Measurements from ENCODE around the gene CTDSP1. TPM values are rescaled to one million over a fixed set of nuclear protein-coding genes. Genes with fewer than 3 reads are reported as not detected.

The CTDSP1 gene
- polyA plus RNA-seq, 1 donor from 2014 or later = 0.97 TPM

- peaks cover 9% of the 10 kb centered on the region for H3K27me3 ChIP-seq (ENCODE audit: insufficient read depth, low read depth, low read length)
- no peaks in the 10 kb centered on the region for H3K9me2 ChIP-seq (ENCODE audit: insufficient read depth, low read length)
- no peaks in the 10 kb centered on the region for H4K20me1 ChIP-seq (ENCODE audit: insufficient read depth)
- no peak overlapping the region for H2AFZ ChIP-seq (ENCODE audit: low read depth, low read length)
- TF ChIP-seq EP300 (conservative IDR thresholded peaks at IDR 0.05; ENCODE audit: poor library complexity, severe bottlenecking) (no peak), TAF1 (IDR thresholded peaks at IDR 0.05; ENCODE audit: low read depth) (no peak), EZH2 (IDR thresholded peaks at IDR 0.05; ENCODE audit: borderline replicate concordance, insufficient read depth, low read length, poor library complexity, severe bottlenecking) (no peak), REST (IDR thresholded peaks at IDR 0.05; ENCODE audit: borderline replicate concordance) (no peak), MXI1 (conservative IDR thresholded peaks at IDR 0.05; ENCODE audit: poor library complexity, severe bottlenecking) (no peak), SMC3 (conservative IDR thresholded peaks at IDR 0.05; ENCODE audit: poor library complexity) (no peak), CTCF (IDR thresholded peaks at IDR 0.05; ENCODE audit: poor library complexity, severe bottlenecking) (no peak), RAD21 (conservative IDR thresholded peaks at IDR 0.05) (no peak), POLR2AphosphoS5 (IDR thresholded peaks at IDR 0.05) (no peak)
- no peak overlapping the region for H3K4me3 ChIP-seq (ENCODE audit: low read length)
- H3K79me2 ChIP-seq (replicated peaks; ENCODE audit: insufficient read depth, low read length) = no peaks in the 10 kb centered on the region
- no peaks in the 10 kb centered on the region for H3K9me3 ChIP-seq (ENCODE audit: low read length)
- no peak overlapping the region for H3K9ac ChIP-seq (ENCODE audit: low read length)
- H3K36me3 ChIP-seq (ENCODE audit: insufficient read depth, low read length) = no peaks in the 10 kb centered on the region
- H3F3A ChIP-seq (ENCODE audit: insufficient read depth, low read length, poor library complexity, severe bottlenecking) = no peaks in the 10 kb centered on the region
- no peak overlapping the region for H3K4me2 ChIP-seq (ENCODE audit: low read length)
- no peak overlapping the region for H3K27ac ChIP-seq (ENCODE audit: low read length)
Measured at GRCh38 chr2:218368621-218369153, 31.0 kb upstream of the CTDSP1 start.

GRCh38 chr2:218369330-218369729, 30.3 kb upstream of the CTDSP1 start:
- Histone ChIP-seq H3F3A (ENCODE audit: insufficient read depth, low read length, poor library complexity, severe bottlenecking) (no peaks in the 10 kb centered on the region), H3K27me3 (ENCODE audit: insufficient read depth, low read depth, low read length) (peaks cover 9% of the 10 kb centered on the region), H3K4me3 (ENCODE audit: low read length) (no peak overlapping the region), H3K9me2 (ENCODE audit: insufficient read depth, low read length) (no peaks in the 10 kb centered on the region), H3K36me3 (ENCODE audit: insufficient read depth, low read length) (no peaks in the 10 kb centered on the region), H4K20me1 (ENCODE audit: insufficient read depth) (no peaks in the 10 kb centered on the region), H3K9ac (ENCODE audit: low read length) (no peak overlapping the region), H3K9me3 (ENCODE audit: low read length) (no peaks in the 10 kb centered on the region), H3K27ac (ENCODE audit: low read length) (no peak overlapping the region), H2AFZ (ENCODE audit: low read depth, low read length) (no peak overlapping the region), H3K4me2 (ENCODE audit: low read length) (no peak overlapping the region), H3K79me2 (replicated peaks; ENCODE audit: insufficient read depth, low read length) (no peaks in the 10 kb centered on the region)
- TF ChIP-seq TAF1 (IDR thresholded peaks at IDR 0.05; ENCODE audit: low read depth) (no peak), MXI1 (conservative IDR thresholded peaks at IDR 0.05; ENCODE audit: poor library complexity, severe bottlenecking) (no peak), SMC3 (conservative IDR thresholded peaks at IDR 0.05; ENCODE audit: poor library complexity) (no peak), CTCF (IDR thresholded peaks at IDR 0.05; ENCODE audit: poor library complexity, severe bottlenecking) (no peak), REST (IDR thresholded peaks at IDR 0.05; ENCODE audit: borderline replicate concordance) (no peak), POLR2AphosphoS5 (IDR thresholded peaks at IDR 0.05) (no peak), RAD21 (conservative IDR thresholded peaks at IDR 0.05) (no peak), EP300 (conservative IDR thresholded peaks at IDR 0.05; ENCODE audit: poor library complexity, severe bottlenecking) (no peak), EZH2 (IDR thresholded peaks at IDR 0.05; ENCODE audit: borderline replicate concordance, insufficient read depth, low read length, poor library complexity, severe bottlenecking) (no peak)
